Brain microvascular endothelial cell (primary cell): ENCODE results near the gene LRMDA.
"Not testable (repeated sequence)": the region's sequence is repeated elsewhere in the genome, so short reads cannot be mapped to it uniquely, and the experiment has no call there.

Source experiments
- DNase-seq: peaks from one replicate; pipeline ENCODE4 v3.0.0-alpha.2; 2020
- H3K27ac ChIP-seq: fragments of 250-450 bp; sonication (Bioruptor Pico); 2 replicates; pipeline ENCODE4 v1.5.1; 2020; ENCODE audit warnings: mild to moderate bottlenecking, moderate library complexity
- H3K27me3 ChIP-seq: fragments of 250-450 bp; sonication (Bioruptor Pico); replicated peaks from 2 replicates; pipeline ENCODE4 v1.5.1; 2020; ENCODE audit warnings: mild to moderate bottlenecking
- H3K36me3 ChIP-seq: fragments of 250-450 bp; sonication (Bioruptor Pico); replicated peaks from 2 replicates; pipeline ENCODE4 v1.5.1; 2020; ENCODE audit warnings: mild to moderate bottlenecking
- H3K4me3 ChIP-seq: 2 replicates; pipeline ENCODE4 v1.5.1; 2011; ENCODE audit warnings: low read depth, mild to moderate bottlenecking, control low read depth, low read length, moderate library complexity
- CTCF ChIP-seq: IDR thresholded peaks from 2 replicates; pipeline ENCODE4 v1.5.1; 2011; ENCODE audit warnings: low read depth, mild to moderate bottlenecking, moderate library complexity, low read length, control low read depth, inconsistent platforms; ENCODE audit errors: missing control alignments
- in situ Hi-C: cut with HindIII; loops from 2 replicates; pipeline ENCODE4 v1.10.0; 2017; ENCODE audit warnings: low sequenced_read_pairs, low pct_ligation_motif_present

The LRMDA gene

GRCh38 chr10:76141376-76141775 is 710.0 kb downstream of the LRMDA start:
- no peak overlapping the region for H3K4me3 ChIP-seq
- DNase-seq, result no peak
- TF ChIP-seq CTCF, result no peak
- H3K27me3 ChIP-seq, result no peaks in the 10 kb centered on the region
- in situ Hi-C loops, result no loop called here
- no peak overlapping the region for H3K27ac ChIP-seq
- no peaks in the 10 kb centered on the region for H3K36me3 ChIP-seq

DNA sequence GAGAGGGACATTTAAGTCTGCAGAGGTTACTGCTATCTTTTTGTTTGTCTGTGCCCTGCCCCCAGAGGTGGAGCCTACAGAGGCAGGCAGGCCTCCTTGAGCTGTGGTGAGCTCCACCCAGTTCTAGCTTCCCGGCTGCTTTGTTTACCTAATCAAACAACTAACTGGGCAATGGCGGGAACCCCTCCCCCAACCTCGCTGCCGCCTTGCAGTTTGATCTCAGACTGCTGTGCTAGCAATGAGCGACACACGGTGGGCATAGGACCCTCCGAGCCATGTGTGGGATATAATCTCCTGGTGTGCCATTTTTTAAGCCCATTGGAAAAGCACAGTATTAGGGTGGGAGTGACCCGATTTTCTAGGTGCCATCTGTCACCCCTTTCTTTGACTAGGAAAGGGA is 716.8 kb downstream of the LRMDA start:
- H3K4me3 ChIP-seq, in situ Hi-C loops, H3K27ac ChIP-seq, DNase-seq, H3K36me3 ChIP-seq, H3K27me3 ChIP-seq: not testable (repeated sequence)

GRCh38 chr10:76149182-76149581 is 717.8 kb downstream of the LRMDA start:
- DNase-seq, result no peak
- TF ChIP-seq CTCF, result no peak
- H3K4me3 ChIP-seq, result no peak overlapping the region
- in situ Hi-C loops, result no loop called here
- H3K36me3 ChIP-seq, result no peaks in the 10 kb centered on the region
- no peaks in the 10 kb centered on the region for H3K27me3 ChIP-seq
- H3K27ac ChIP-seq, result no peak overlapping the region

GRCh38 chr10:76149602-76150138 is 718.2 kb downstream of the LRMDA start:
- no peaks in the 10 kb centered on the region for H3K36me3 ChIP-seq
- TF ChIP-seq CTCF, result no peak
- H3K27me3 ChIP-seq, result no peaks in the 10 kb centered on the region
- DNase-seq, result no peak
- in situ Hi-C loops, result no loop called here
- no peak overlapping the region for H3K4me3 ChIP-seq
- H3K27ac ChIP-seq, result no peak overlapping the region

DNA sequence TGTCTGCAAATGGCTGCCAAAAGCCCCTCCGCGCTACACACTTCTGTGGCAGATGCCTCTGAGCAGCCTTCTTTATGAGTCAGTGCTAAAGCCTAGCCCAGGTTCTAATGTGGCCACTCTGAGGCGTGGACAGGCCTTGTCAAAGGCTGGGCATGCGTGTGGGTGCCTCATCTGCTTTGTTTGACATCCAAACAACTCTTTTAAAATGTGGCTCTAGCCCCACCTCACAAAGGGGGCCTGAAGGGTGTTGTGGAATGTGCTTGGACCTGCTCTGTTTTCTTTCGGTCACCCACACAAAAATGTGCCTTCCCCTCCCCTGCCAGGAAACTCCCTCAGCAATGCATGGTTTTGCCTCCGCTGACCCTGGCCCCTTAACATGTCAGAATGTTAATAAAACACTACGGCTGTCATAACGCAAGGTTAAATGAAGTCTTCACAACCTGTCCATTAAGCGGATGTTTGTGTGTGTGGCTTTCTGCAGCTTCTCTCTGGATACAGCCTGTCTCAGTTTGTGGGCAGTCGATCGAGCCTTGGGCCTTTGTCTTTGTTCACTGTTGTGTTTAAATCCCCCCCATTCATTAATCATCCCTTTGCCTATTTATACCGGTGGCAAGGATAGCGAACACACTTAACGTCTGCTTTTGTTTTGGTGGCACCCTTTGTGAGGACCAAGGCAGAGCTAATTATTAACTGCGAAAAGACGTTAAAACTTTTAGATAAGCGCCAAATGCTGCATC is 718.9 kb downstream of the LRMDA start:
- Histone ChIP-seq H3K36me3 (no peaks in the 10 kb centered on the region), H3K27me3 (no peaks in the 10 kb centered on the region), H3K27ac (no peak overlapping the region), H3K4me3 (no peak overlapping the region)
- DNase-seq, result no peak
- in situ Hi-C loops, result no loop called here
- TF ChIP-seq CTCF, result no peak

DNA sequence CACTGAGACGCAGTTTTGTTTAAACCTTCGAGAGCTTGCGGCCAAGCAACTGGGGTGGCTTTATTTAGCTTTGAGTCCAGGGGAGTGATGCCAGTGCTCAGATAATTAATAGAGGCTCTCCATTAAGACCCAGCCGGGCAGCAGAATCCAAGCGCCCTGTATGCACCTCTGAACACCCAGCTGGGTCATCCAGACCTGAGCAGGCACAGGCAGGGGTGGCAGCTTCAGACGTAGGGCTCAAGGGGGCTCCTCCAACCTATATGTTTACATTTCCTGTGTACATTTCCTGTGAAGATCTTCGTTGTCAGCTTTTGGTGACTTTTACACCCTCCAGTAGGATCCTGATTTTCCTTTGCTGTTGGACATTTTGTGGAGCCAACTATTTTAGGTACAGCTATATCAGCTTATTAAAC is 719.5 kb downstream of the LRMDA start:
- H3K36me3 ChIP-seq, result no peaks in the 10 kb centered on the region
- H3K4me3 ChIP-seq, result no peak overlapping the region
- TF ChIP-seq CTCF, result no peak
- H3K27me3 ChIP-seq, result no peaks in the 10 kb centered on the region
- no peak overlapping the region for H3K27ac ChIP-seq
- in situ Hi-C loops, result no loop called here
- no peak for DNase-seq
